Activated CD8-positive, alpha-beta memory T cell treated with anti-CD3 and anti-CD28 coated beads for 24 hours (primary cell): ENCODE measurements around the gene TAF11L12.
"Not testable (repeated sequence)": the region's sequence is repeated elsewhere in the genome, so short reads cannot be mapped to it uniquely, and the experiment has no call there.

Experiments
- DNase-seq: peaks from one replicate; pipeline ENCODE4 v3.0.0-alpha.2; 2020

The TAF11L12 gene

DNA sequence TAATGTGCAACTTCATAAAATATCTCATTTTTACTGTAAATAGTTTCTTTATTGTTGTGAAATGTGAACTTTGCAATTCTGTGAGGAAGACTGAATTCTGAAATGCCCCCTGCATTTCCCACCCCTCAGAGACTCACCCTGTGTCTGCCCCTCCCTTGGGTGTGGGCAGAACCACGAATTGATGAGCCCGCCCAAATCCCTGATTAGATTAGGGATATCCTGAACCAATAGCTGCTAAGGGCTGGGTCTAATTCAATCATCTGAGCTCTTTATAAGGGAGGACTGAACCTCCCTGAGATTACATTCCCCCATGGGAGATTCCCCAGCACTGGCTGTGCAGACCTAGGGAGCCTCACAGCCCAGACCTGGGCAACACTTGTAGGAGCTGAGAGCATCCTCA lies at the start of gene TAF11L12:
TAF11L12 (plus strand) TSS at position 301 of the 400 bp plus-strand sequence.
- DNase-seq, result not testable (repeated sequence)

DNA sequence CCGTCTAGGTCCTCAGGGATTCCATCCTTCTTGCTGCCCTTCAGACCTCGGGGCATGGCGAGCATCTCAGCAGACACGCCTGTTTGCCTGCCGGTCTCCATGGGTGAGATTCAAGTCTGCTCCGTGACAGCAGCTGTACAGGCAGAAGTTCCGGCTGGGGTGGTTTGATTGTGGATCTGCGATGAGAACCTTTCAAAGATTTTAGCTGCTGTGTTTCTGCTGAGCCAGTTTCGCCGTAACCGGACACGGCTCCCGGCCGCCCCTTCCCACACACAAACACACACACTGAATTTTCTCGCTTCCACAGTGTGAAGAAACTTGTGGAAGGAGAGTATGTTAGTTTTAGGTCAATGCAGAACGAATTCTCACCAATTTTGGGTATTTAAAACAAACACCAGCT lies 24.5 kb upstream of the TAF11L12 start, which contains the start of gene TAF11L7:
TAF11L7 (minus strand) TSS at position 101 of the 400 bp plus-strand sequence.
- not testable (repeated sequence) for DNase-seq

DNA sequence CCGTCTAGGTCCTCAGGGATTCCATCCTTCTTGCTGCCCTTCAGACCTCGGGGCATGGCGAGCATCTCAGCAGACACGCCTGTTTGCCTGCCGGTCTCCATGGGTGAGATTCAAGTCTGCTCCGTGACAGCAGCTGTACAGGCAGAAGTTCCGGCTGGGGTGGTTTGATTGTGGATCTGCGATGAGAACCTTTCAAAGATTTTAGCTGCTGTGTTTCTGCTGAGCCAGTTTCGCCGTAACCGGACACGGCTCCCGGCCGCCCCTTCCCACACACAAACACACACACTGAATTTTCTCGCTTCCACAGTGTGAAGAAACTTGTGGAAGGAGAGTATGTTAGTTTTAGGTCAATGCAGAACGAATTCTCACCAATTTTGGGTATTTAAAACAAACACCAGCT lies 19.3 kb upstream of the TAF11L12 start, which contains the start of gene TAF11L8:
TAF11L8 (minus strand) TSS at position 101 of the 400 bp plus-strand sequence.
- DNase-seq, result not testable (repeated sequence)

DNA sequence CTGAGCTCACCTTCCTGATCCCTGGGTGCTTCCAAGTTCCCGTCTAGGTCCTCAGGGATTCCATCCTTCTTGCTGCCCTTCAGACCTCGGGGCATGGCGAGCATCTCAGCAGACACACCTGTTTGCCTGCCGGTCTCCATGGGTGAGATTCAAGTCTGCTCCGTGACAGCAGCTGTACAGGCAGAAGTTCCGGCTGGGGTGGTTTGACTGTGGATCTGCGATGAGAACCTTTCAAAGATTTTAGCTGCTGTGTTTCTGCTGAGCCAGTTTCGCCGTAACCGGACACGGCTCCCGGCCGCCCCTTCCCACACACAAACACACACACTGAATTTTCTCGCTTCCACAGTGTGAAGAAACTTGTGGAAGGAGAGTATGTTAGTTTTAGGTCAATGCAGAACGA lies 15.9 kb upstream of the TAF11L12 start, which contains the start of gene TAF11L9:
TAF11L9 (minus strand) TSS at position 140 of the 400 bp plus-strand sequence.
- DNase-seq, result not testable (repeated sequence)

DNA sequence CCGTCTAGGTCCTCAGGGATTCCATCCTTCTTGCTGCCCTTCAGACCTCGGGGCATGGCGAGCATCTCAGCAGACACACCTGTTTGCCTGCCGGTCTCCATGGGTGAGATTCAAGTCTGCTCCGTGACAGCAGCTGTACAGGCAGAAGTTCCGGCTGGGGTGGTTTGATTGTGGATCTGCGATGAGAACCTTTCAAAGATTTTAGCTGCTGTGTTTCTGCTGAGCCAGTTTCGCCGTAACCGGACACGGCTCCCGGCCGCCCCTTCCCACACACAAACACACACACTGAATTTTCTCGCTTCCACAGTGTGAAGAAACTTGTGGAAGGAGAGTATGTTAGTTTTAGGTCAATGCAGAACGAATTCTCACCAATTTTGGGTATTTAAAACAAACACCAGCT lies 12.5 kb upstream of the TAF11L12 start, which contains the start of gene TAF11L10:
TAF11L10 (minus strand) TSS at position 101 of the 400 bp plus-strand sequence.
- not testable (repeated sequence) for DNase-seq

DNA sequence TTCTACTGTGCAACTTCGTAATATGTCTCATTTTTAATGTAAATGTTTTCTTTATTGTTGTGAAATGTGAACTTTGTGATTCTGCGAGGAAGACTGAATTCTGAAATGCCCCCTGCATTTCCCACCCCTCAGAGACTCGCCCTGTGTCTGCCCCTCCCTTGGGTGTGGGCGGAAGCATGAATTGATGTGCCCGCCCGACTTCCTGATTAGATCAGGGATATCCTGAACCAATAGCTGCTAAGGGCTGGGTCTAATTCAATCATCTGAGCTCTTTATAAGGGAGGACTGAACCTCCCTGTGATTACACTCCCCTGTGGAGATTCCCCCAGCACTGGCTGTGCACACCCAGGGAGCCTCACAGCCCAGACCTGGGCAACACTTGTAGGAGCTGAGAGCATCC lies 6.3 kb upstream of the TAF11L12 start, which contains the start of gene TAF11L11:
TAF11L11 (plus strand) TSS at position 304 of the 400 bp plus-strand sequence.
- DNase-seq, result not testable (repeated sequence)

DNA sequence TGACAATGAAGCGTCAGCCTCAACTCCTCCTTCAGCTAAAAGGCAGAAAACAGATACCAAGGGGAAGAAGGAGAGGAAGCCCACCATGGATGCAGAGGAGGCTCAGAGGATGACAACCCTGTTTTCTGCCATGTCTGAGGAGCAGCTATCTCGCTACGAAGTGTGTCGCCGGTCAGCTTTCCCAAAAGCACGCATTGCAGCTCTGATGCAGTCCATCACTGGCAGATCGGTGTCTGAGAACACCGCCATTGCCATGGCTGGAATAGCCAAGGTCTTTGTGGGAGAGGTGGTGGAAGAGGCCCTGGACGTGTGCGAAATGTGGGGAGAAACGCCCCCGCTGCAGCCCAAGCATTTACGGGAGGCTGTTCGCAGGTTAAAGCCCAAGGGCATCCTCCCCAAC lies 5.2 kb upstream of the TAF11L12 start:
- no peak for DNase-seq

DNA sequence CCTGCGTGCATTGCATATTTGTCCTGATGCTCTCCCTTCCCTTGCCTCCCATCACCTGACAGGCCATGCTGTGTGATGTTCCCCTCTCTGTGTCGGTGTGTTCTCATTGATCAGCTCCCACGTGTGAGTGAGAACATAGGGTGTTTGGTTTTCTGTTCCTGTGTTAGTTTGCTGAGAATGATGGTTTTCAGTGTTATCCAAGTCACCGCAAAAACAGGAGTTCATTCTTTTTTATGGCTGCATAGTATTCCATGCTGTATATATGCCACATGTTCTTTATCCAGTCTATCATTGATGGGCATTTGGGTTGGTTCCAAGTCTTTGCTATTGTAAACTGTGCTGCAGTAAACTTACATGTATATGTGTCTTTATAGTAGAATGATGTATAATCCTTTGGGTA lies 2.7 kb upstream of the TAF11L12 start:
- DNase-seq, result not testable (repeated sequence)

DNA sequence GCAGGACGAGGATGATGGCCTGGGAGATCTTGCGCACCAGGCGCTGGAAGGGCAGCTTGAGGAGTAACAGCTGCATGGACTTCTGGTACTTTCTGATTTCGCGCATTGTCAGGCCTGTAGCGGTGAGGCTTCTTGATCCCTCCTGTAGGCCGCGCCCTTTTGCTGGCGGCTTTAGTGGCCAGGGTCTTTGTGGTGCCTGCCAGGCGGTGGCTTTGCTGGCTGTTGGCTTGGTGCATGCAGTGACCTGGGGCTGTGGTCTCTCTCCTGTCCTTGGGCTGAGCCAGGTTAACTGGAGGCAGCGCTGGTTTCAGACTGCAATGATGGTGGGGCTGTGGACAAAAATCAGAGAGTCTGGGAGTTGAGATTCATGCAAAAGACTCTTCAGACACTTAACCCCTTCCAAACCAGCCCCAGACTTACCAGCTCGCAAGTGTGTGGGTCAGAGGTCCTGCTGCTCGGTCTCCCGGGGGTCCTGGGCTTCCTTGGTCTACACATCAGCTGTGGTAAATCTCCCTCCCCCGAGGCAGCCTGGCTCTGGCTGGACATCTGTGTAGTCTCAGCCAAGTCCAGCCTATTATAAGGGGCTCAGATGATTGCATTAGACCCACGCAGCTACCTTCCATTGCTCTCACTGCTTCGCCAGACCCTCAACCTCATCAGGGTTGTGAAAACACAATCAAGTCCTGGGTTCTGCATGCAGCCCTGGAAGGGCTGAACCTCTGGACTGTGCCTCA lies 4.8 kb downstream of the TAF11L12 start:
- DNase-seq, result no peak

DNA sequence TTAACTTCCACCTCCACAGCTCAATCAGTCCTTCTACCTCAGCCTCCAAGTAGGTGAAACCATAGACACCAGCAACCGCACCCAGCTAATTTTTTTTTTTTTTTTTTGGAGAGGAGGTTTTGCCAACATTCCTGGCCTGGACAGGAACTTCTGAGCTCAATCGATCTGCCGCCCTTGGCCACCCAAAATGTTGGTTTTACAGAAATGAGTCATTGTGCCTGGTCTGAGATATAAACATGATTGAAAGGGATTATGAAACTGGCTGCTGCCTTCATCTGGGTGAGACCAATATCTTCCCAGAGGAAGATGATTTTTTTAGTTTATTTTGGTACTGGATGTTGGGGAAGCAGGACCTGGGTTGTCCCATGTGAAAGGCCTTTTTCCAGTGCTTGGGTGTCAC lies 9.2 kb downstream of the TAF11L12 start:
- no peak for DNase-seq

DNA sequence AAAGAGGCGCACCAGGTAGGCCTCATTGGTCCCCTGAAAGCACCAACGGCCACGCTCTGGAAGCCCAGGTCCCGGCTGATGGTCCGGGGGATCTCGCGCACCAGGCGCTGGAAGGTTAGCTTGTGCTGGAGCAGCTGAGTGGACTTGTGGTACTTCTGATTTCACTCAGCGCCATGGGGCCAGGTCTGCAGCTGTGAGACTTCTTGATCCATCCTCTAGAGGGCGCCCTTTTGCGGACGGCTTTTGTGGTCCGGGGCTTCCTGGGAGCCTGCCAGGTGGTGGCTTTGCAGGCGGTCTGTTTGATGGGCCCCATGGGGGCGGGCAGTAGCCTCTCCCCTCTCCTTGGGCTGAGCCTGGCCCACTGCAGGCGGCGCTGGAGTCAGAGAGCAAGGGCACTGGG lies 10.4 kb downstream of the TAF11L12 start:
- no peak for DNase-seq

DNA sequence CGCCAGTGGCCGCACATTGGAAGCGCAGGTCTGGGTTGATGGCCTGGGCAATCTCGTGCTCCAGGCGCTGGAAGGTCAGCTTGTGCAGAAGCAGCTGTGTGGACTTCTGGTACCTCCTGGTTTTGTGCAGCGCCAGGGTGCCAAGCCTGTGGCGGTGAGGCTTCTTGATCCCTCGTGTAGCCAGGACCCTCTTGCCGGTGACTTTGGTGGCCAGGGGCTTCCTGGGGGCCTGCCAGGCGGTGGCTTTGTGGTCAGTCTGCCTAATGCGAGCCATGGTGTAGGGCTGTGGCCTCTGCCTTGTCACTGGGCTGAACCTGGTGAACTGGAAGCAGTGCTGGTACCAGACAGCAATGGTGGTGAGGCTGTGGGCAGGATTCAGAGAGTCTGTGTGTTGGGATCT lies 15.5 kb downstream of the TAF11L12 start:
- DNase-seq, result no peak

DNA sequence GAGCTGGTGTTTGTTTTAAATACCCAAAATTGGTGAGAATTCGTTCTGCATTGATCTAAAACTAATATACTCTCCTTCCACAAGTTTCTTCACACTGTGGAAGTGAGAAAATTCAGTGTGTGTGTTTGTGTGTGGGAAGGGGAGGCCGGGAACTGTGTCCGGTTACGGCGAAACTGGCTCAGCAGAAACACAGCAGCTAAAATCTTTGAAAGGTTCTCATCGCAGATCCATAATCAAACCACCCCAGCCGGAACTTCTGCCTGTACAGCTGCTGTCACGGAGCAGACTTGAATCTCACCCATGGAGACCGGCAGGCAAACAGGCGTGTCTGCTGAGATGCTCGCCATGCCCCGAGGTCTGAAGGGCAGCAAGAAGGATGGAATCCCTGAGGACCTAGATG lies 21.6 kb downstream of the TAF11L12 start, which contains the start of gene TAF11L13:
TAF11L13 (plus strand) TSS at position 301 of the 400 bp plus-strand sequence.
- not testable (repeated sequence) for DNase-seq

DNA sequence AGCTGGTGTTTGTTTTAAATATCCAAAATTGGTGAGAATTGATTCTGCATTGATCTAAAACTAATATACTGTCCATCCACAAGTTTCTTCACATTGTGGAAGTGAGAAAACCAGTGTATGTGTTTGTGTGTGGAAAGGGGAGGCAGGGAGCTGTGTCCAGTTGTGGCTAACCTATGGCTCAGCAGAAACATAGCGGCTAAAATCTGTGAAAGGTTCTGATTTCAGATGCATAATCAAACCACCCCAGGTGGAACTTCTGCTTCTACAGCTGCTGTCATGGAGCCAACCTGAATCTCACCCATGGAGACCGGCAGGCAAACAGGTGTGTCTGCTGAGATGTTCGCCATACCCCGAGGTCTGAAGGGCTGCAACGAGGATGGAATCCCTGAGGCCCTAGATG lies 24.0 kb downstream of the TAF11L12 start, which contains the start of gene TAF11L14:
TAF11L14 (plus strand) TSS at position 301 of the 400 bp plus-strand sequence.
- no peak for DNase-seq

DNA sequence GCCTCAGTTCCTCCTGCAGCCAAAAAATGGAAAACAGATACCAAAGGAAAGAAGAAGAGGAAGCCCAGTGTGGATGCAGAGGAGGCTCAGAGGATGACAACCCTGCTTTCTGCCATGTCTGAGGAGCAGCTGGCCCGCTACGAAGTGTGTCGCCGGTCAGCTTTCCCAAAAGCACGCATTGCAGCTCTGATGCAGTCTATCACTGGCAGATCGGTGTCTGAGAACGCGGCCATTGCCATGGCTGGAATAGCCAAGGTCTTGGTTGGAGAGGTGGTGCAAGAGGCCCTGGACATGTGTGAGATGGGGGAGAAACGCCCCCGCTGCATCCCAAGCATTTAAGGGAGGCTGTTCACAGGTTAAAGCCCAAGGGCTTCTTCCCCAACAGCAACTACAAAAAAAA lies 39.0 kb downstream of the TAF11L12 start:
- DNase-seq, result not testable (repeated sequence)

DNA sequence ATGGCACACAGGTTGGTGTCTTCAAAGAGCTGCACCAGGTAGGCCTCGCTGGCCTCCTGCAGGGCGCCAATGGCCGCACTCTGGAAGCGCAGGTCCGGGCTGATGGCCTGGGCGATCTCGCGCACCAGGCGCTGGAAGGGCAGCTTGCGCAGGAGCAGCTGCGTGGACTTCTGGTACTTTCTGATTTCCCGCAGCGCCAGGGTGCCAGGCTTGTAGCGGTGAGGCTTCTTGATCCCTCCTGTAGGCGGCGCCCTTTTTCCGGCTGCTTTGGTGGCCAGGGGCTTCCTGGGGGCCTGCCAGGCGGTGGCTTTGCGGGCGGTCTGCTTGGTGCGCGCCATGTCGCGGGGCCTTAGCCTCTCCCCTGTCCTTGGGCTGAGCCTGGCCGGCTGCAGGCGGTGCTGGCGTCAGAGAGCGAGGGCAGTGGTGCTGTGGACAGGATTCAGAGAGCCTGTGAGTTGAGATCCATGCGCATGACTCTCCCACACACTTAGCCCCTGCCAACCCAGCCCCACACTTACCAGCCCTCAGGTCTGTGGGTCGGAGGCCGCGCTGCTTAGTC lies 45.1 kb downstream of the TAF11L12 start:
- DNase-seq, result not testable (repeated sequence)

DNA sequence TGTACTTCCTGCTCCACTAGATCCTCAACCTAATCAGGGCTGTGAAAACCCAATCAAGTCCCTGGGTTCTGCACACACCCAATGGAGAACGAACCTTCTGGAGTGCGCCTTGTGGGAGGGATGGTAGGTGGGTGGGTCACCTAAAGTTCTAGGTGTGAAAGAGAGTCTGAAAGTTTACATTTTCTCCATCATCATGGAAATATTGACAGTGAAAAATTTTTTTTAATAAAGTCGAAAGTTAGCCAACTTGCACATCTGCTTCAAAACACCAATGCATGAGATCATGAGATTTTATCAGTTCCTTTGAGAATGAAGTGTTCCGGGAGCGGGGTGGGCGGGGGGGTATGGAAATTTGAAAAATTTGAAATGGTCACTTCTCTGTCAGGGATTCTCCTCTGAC lies 45.7 kb downstream of the TAF11L12 start:
- DNase-seq, result no peak
